CD14-positive monocyte (primary cell): Measurements from ENCODE around the gene OR4D1. TPM values are rescaled to one million over a fixed set of nuclear protein-coding genes. Genes with fewer than 3 reads are reported as not detected.

Experiments
- DNase-seq, 3 donors: peaks; one replicate each; pipeline ENCODE4 v3.0.0-alpha.2; 2011 to 2022
- H2AFZ ChIP-seq: 2 replicates; pipeline ENCODE4 v1.6.0; 2012; ENCODE audit warnings: mild to moderate bottlenecking, low read depth, low read length, inconsistent platforms; ENCODE audit not compliant: insufficient read depth, poor library complexity, severe bottlenecking
- H3K27ac ChIP-seq, 2 donors: 1 replicate in 1 of 2; 2 replicates in 1 of 2; pipeline ENCODE4 v1.5.1; 2012 to 2013; ENCODE audit warnings: low read length in 2 of 2, control low read depth in 1 of 2, inconsistent platforms in 1 of 2, low read depth in 1 of 2, mild to moderate bottlenecking in 1 of 2
- H3K27me3 ChIP-seq, 2 donors: one replicate each; pipeline versions ENCODE4 v1.6.0 to v1.6.1; 2011 to 2013; ENCODE audit warnings: low read length in 2 of 2; ENCODE audit not compliant: control insufficient read depth in 2 of 2, insufficient read depth in 2 of 2
- H3K36me3 ChIP-seq, 2 donors: replicated peaks in 1 of 2; 1 replicate in 1 of 2; 2 replicates in 1 of 2; pipeline versions ENCODE4 v1.5.1 to v1.6.1; 2012 to 2013; ENCODE audit warnings: low read length in 2 of 2, control low read depth in 1 of 2, inconsistent platforms in 1 of 2, mild to moderate bottlenecking in 1 of 2; ENCODE audit not compliant: insufficient read depth in 2 of 2, control insufficient read depth in 1 of 2
- H3K4me1 ChIP-seq, 2 donors: 1 replicate in 1 of 2; 2 replicates in 1 of 2; pipeline versions ENCODE4 v1.5.1 to v1.6.1; 2012 to 2013; ENCODE audit warnings: low read length in 2 of 2, control low read depth in 1 of 2, inconsistent platforms in 1 of 2, mild to moderate bottlenecking in 1 of 2, moderate library complexity in 1 of 2; ENCODE audit not compliant: insufficient read depth in 2 of 2, control insufficient read depth in 1 of 2
- H3K4me2 ChIP-seq: replicated peaks from 2 replicates; pipeline ENCODE3; 2012; ENCODE audit warnings: low read length, moderate library complexity, mild to moderate bottlenecking; ENCODE audit not compliant: poor library complexity, severe bottlenecking; ENCODE audit errors: extremely low read depth
- H3K4me3 ChIP-seq, 3 experiments: fragments of 200-600 bp in 1 of 3; sonication (generic) in 1 of 3; replicated peaks in 1 of 3; 1 replicate in 2 of 3; 2 replicates in 1 of 3; pipeline ENCODE4 v1.5.1; 2011 to 2013; ENCODE audit warnings: low read length in 3 of 3, mild to moderate bottlenecking in 3 of 3, control low read depth in 2 of 3, low read depth in 2 of 3, inconsistent platforms in 1 of 3, moderate library complexity in 1 of 3
- H3K79me2 ChIP-seq: 2 replicates; pipeline ENCODE4 v1.6.0; 2012; ENCODE audit warnings: mild to moderate bottlenecking, control low read depth, inconsistent platforms, low read length, moderate library complexity; ENCODE audit not compliant: insufficient read depth
- H3K9ac ChIP-seq: 2 replicates; pipeline ENCODE4 v1.6.0; 2017; ENCODE audit warnings: low read length, mild to moderate bottlenecking; ENCODE audit not compliant: insufficient read depth, poor library complexity, severe bottlenecking
- H3K9me3 ChIP-seq, 2 donors: replicated peaks in 1 of 2; 1 replicate in 1 of 2; 2 replicates in 1 of 2; pipeline versions ENCODE4 v1.5.1 to v1.6.1; 2012 to 2013; ENCODE audit warnings: low read length in 2 of 2, control low read depth in 1 of 2; ENCODE audit not compliant: control insufficient read depth in 1 of 2, insufficient read depth in 1 of 2
- H4K20me1 ChIP-seq: 2 replicates; pipeline ENCODE4 v1.6.0; 2012; ENCODE audit warnings: mild to moderate bottlenecking, low read length, control low read depth, moderate library complexity; ENCODE audit not compliant: insufficient read depth
- H3K27ac Mint-ChIP-seq, 7 donors: one replicate each; pipeline ENCODE4 v1.8.0; 2020; ENCODE audit warnings: mild to moderate bottlenecking in 7 of 7, mixed read lengths in 7 of 7, moderate library complexity in 6 of 7, inconsistent platforms in 2 of 7
- H3K27me3 Mint-ChIP-seq, 3 donors: one replicate each; pipeline ENCODE4 v1.8.0; 2021 to 2022; ENCODE audit warnings: low read depth in 3 of 3, mild to moderate bottlenecking in 3 of 3, mixed read lengths in 3 of 3, moderate library complexity in 3 of 3, inconsistent platforms in 1 of 3
- H3K36me3 Mint-ChIP-seq, 2 donors: one replicate each; pipeline ENCODE4 v1.8.0; 2020; ENCODE audit warnings: mixed read lengths in 2 of 2, inconsistent platforms in 1 of 2, mild to moderate bottlenecking in 1 of 2
- H3K4me1 Mint-ChIP-seq: one replicate; pipeline ENCODE4 v1.8.0; 2020; ENCODE audit warnings: mild to moderate bottlenecking, mixed read lengths
- H3K4me3 Mint-ChIP-seq, 2 donors: one replicate each; pipeline ENCODE4 v1.8.0; 2020; ENCODE audit warnings: mild to moderate bottlenecking in 2 of 2, mixed read lengths in 2 of 2, moderate library complexity in 1 of 2
- H3K9me3 Mint-ChIP-seq, 7 donors: one replicate each; pipeline ENCODE4 v1.8.0; 2020 to 2022; ENCODE audit warnings: mixed read lengths in 7 of 7, mild to moderate bottlenecking in 6 of 7, moderate library complexity in 6 of 7, inconsistent platforms in 2 of 7
- CTCF ChIP-seq: fragments of 200-600 bp; IDR thresholded peaks from one replicate; pipeline ENCODE4 v1.8.0; 2022; ENCODE audit warnings: antibody characterized with exemption, mild to moderate bottlenecking
- WGBS: methylation state at CpG from one replicate; pipeline ENCODE4 v1.1.5; 2013; ENCODE audit warnings: missing lambda C conversion rate; ENCODE audit not compliant: insufficient coverage; 5-methylcytosine and 5-hydroxymethylcytosine counted together
- intact Hi-C, 2 donors: fragments of 100-400 bp; cut with micrococcal nuclease; formaldehyde crosslinking; loops; one replicate each; pipeline versions ENCODE4 v1.15.0 to v1.15.1; 2023
- polyA plus RNA-seq, 3 donors: library from polyadenylated mRNA; depleted of rRNA in 1 of 3; unstranded in 2 of 3; stranded (reverse) in 1 of 3; fragments of 300-500 nt in 2 of 3; fragments of >200 nt in 1 of 3; fragmentation: Illumina TruSeq in 2 of 3; gene quantifications; 1 replicate in 2 of 3; 2 replicates in 1 of 3; pipeline ENCODE4 v1.2.3, GENCODE V29; 2012 to 2021

OR4D1 gene
- polyA plus RNA-seq, 3 donors = 0.03 TPM; not detected in 2

GRCh38 chr17:58181796-58182195 lies 33.6 kb downstream of the OR4D1 start:
- WGBS = 82% methylated on average over 3 of the region's 4 CpGs
- Histone ChIP-seq H3K36me3 (no peaks in the 10 kb centered on the region), H3K9me3 (no peaks in the 10 kb centered on the region), H2AFZ (no peak overlapping the region), H3K79me2 (no peaks in the 10 kb centered on the region), H3K27me3 (no peaks in the 10 kb centered on the region), H3K4me1 (peaks cover 0 to 4% of the 10 kb centered on the region in 2 donors), H3K4me2 (no peak overlapping the region), H3K9ac (no peak overlapping the region), H3K4me3 (no peak overlapping the region), H4K20me1 (no peaks in the 10 kb centered on the region), H3K27ac (no peak overlapping the region)
- H3K4me3 Mint-ChIP-seq = no peak overlapping the region
- DNase-seq = no peak
- TF ChIP-seq CTCF = no peak
- H3K27ac Mint-ChIP-seq = no peak overlapping the region
- H3K4me1 Mint-ChIP-seq = peaks cover 18% of the 10 kb centered on the region
- no peaks in the 10 kb centered on the region for H3K36me3 Mint-ChIP-seq
- peaks cover 3 to 10% (median 6%) of the 10 kb centered on the region in 3 donors for H3K27me3 Mint-ChIP-seq
- H3K9me3 Mint-ChIP-seq = peaks cover 0 to 2% (median 0%) of the 10 kb centered on the region in 7 donors
- intact Hi-C loops = no loop called here

GRCh38 chr17:58183514-58183913 lies 35.3 kb downstream of the OR4D1 start:
- Mint-ChIP-seq H3K36me3 (no peaks in the 10 kb centered on the region), H3K4me3 (no peak overlapping the region), H3K27me3 (peaks cover 1 to 9% (median 8%) of the 10 kb centered on the region in 3 donors), H3K9me3 (peaks cover 0 to 2% (median 0%) of the 10 kb centered on the region in 7 donors), H3K4me1 (peaks cover 18% of the 10 kb centered on the region), H3K27ac (no peak overlapping the region)
- intact Hi-C loops = no loop called here
- H3K4me1 ChIP-seq = peaks cover 0 to 4% of the 10 kb centered on the region in 2 donors
- no peak overlapping the region for H3K4me3 ChIP-seq
- no peak overlapping the region for H3K27ac ChIP-seq
- no peaks in the 10 kb centered on the region for H3K36me3 ChIP-seq
- no peaks in the 10 kb centered on the region for H3K27me3 ChIP-seq
- H3K4me2 ChIP-seq = no peak overlapping the region
- no peak overlapping the region for H2AFZ ChIP-seq
- DNase-seq = no peak
- no peak for TF ChIP-seq CTCF
- no peak overlapping the region for H3K9ac ChIP-seq
- no peaks in the 10 kb centered on the region for H3K79me2 ChIP-seq
- WGBS = 92% methylated on average over 4 of the region's 4 CpGs
- no peaks in the 10 kb centered on the region for H4K20me1 ChIP-seq
- no peaks in the 10 kb centered on the region for H3K9me3 ChIP-seq
